K562 (cell line): ENCODE data around the gene DKC1. TPM values are rescaled to one million over a fixed set of nuclear protein-coding genes. Genes with fewer than 3 reads are reported as not detected.
A peak's percentile ranks its signal among the peaks of the same experiment; 100 is the strongest.

Experiments used
- ATAC-seq: fragments of 200-7000 bp; cut with Tn5 transposase; 3 replicates; pipeline ENCODE4 v1.9.1; 2020; ENCODE audit warnings: moderate library complexity
- BruUV-seq: library from RNA; stranded (reverse); fragments of 400-500 nt; replicated peaks from 2 replicates; lab custom pipeline; 2021; lab: Mats Ljungman, UMichigan
- CTCF ChIA-PET: fragments of 300-600 bp; formaldehyde crosslinking; extraction: SDS; loops from one replicate; lab custom pipeline; 2021; ENCODE audit warnings: low intra/inter-chr PET ratio; lab: Yijun Ruan, JAX
- POLR2A ChIA-PET: fragments of 300-600, 350-650 bp; sonication (Branson Sonifier 250); formaldehyde crosslinking; extraction: SDS; loops from one replicate; lab custom pipeline; 2021; ENCODE audit warnings: antibody characterized with exemption, inconsistent platforms; lab: Yijun Ruan, JAX
- DNase-seq, 4 experiments: peaks; one replicate each; pipeline versions ENCODE4 v3.0.0 to v3.0.0-alpha.2; 2011 to 2018; ENCODE audit warnings: low spot score in 3 of 4, mixed read lengths in 3 of 4; ENCODE audit errors: extremely low read depth in 1 of 4
- FAIRE-seq: peaks from 2 replicates; lab custom pipeline; 2011; peaks lifted over from hg19 to GRCh38; lab: Jason Lieb, UNC
- H2AFZ ChIP-seq: 2 replicates; pipeline ENCODE4 v1.6.0; 2011; ENCODE audit warnings: low read depth, low read length, control low read depth, inconsistent platforms
- H3K27ac ChIP-seq: fragments of 200-600 bp; 3 replicates; pipeline ENCODE4 v1.8.0; 2011; ENCODE audit warnings: low read depth, mild to moderate bottlenecking, control low read depth, inconsistent platforms, low read length, moderate library complexity, mixed read lengths; ENCODE audit errors: extremely low read depth
- H3K27me3 ChIP-seq, 2 experiments: fragments of 300-600 bp in 1 of 2; 2 replicates in 1 of 2; 3 replicates in 1 of 2; pipeline versions ENCODE4 v1.6.0 to v1.8.0; 2011; ENCODE audit warnings: inconsistent platforms in 2 of 2, low read length in 2 of 2, mild to moderate bottlenecking in 1 of 2, mixed read lengths in 1 of 2, moderate library complexity in 1 of 2; ENCODE audit not compliant: control insufficient read depth in 2 of 2, insufficient read depth in 2 of 2
- H3K36me3 ChIP-seq: fragments of 300-600 bp; 3 replicates; pipeline ENCODE4 v1.8.0; 2011; ENCODE audit warnings: mild to moderate bottlenecking, low read length, inconsistent platforms; ENCODE audit not compliant: control insufficient read depth, insufficient read depth
- H3K4me1 ChIP-seq, 2 experiments: fragments of 200-600 bp in 1 of 2; replicated peaks in 1 of 2; 2 replicates in 1 of 2; 3 replicates in 1 of 2; pipeline versions ENCODE4 v1.5.1 to v1.8.0; 2011; ENCODE audit warnings: inconsistent platforms in 2 of 2, low read length in 2 of 2, mild to moderate bottlenecking in 1 of 2, mixed read lengths in 1 of 2, moderate library complexity in 1 of 2; ENCODE audit not compliant: control insufficient read depth in 2 of 2, insufficient read depth in 2 of 2
- H3K4me2 ChIP-seq: 2 replicates; pipeline ENCODE4 v1.6.1; 2011; ENCODE audit warnings: low read length, control low read depth, inconsistent platforms, mixed read lengths; ENCODE audit not compliant: insufficient read depth
- H3K4me3 ChIP-seq: fragments of 200-600 bp; sonication (generic), shearing (Covaris generic); 2 replicates; pipeline ENCODE4 v1.5.1; 2016; ENCODE audit warnings: control low read depth, inconsistent platforms
- H3K79me2 ChIP-seq: fragments of 200-600 bp; 3 replicates; pipeline ENCODE4 v1.8.0; 2011; ENCODE audit warnings: low read length, inconsistent platforms; ENCODE audit not compliant: control insufficient read depth, insufficient read depth
- H3K9ac ChIP-seq, 2 experiments: 2 replicates each; pipeline versions ENCODE4 v1.6.0 to v1.6.1; 2011; ENCODE audit warnings: low read depth in 2 of 2, low read length in 2 of 2, control low read depth in 1 of 2, inconsistent platforms in 1 of 2, mild to moderate bottlenecking in 1 of 2, mixed read lengths in 1 of 2; ENCODE audit not compliant: insufficient read depth in 1 of 2
- H3K9me1 ChIP-seq: one replicate; pipeline ENCODE4 v1.6.0; 2011; ENCODE audit warnings: inconsistent platforms, mild to moderate bottlenecking, low read length, moderate library complexity; ENCODE audit not compliant: control insufficient read depth, insufficient read depth
- H3K9me3 ChIP-seq: replicated peaks from 2 replicates; pipeline ENCODE4 v1.5.1; 2011; ENCODE audit warnings: low read depth, low read length, inconsistent platforms; ENCODE audit not compliant: control insufficient read depth, insufficient read depth
- H4K20me1 ChIP-seq: replicated peaks from 2 replicates; pipeline ENCODE4 v1.6.1; 2011; ENCODE audit warnings: low read length, inconsistent platforms, mixed read lengths; ENCODE audit not compliant: control insufficient read depth, insufficient read depth
- HDAC2 ChIP-seq: fragments of 450-650 bp; IDR thresholded peaks from 2 replicates; pipeline ENCODE4 v1.6.1; 2016; ENCODE audit warnings: mild to moderate bottlenecking
- HDAC6 ChIP-seq: IDR thresholded peaks from 2 replicates; pipeline ENCODE4 v1.6.1; 2012; ENCODE audit warnings: low read depth, mild to moderate bottlenecking, control low read depth, inconsistent platforms, low read length, moderate library complexity
- HNRNPK ChIP-seq: fragments of 200-400 bp; formaldehyde crosslinking; IDR thresholded peaks from one replicate; pipeline ENCODE4 v1.6.1; 2018; ENCODE audit warnings: mild to moderate bottlenecking, low read depth, low read length; ENCODE audit not compliant: poor library complexity, severe bottlenecking
- HNRNPLL ChIP-seq: fragments of 200-400 bp; formaldehyde crosslinking; IDR thresholded peaks from 2 replicates; pipeline ENCODE4 v1.6.1; 2017; ENCODE audit warnings: low read length, low read depth, mild to moderate bottlenecking; ENCODE audit not compliant: poor library complexity, severe bottlenecking
- NFE2 ChIP-seq: IDR thresholded peaks from 2 replicates; pipeline ENCODE4 v1.6.1; 2014; ENCODE audit warnings: antibody characterized with exemption, low read depth
- RBM22 ChIP-seq: fragments of 200-400 bp; formaldehyde crosslinking; IDR thresholded peaks from 2 replicates; pipeline ENCODE4 v1.6.1; 2018; ENCODE audit warnings: low read length, low read depth; ENCODE audit not compliant: poor library complexity, severe bottlenecking
- SRF ChIP-seq, 2 experiments: fragments of 250-450, 450-650 bp in 1 of 2; sonication (Bioruptor Pico) in 1 of 2; sonication (generic) in 1 of 2; formaldehyde crosslinking; IDR thresholded peaks; 2 replicates each; pipeline versions ENCODE4 v1.5.0 to v1.5.1; 2020 to 2022; ENCODE audit warnings: mild to moderate bottlenecking in 1 of 2, missing genetic modification reagents in 1 of 2
- TEAD4 ChIP-seq, 2 experiments: sonication (generic) in 1 of 2; formaldehyde crosslinking in 1 of 2; IDR thresholded peaks; 2 replicates each; pipeline versions ENCODE4 v1.6.1 to v1.8.0; 2012 to 2022; ENCODE audit warnings: borderline replicate concordance in 1 of 2, inconsistent platforms in 1 of 2, low read length in 1 of 2, mild to moderate bottlenecking in 1 of 2, missing genetic modification reagents in 1 of 2
- ZNF395 ChIP-seq: fragments of 200-800 bp; sonication (Bioruptor generic); IDR thresholded peaks from 2 replicates; pipeline ENCODE4 v1.6.1; 2017; ENCODE audit warnings: missing genetic modification characterization, missing compliant biosample characterization
- ZNF561 ChIP-seq: fragments of 450-650 bp; formaldehyde crosslinking; conservative IDR thresholded peaks from 2 replicates; pipeline ENCODE4 v1.4.0; 2020; ENCODE audit warnings: mild to moderate bottlenecking, moderate library complexity
- ZNF830 ChIP-seq: fragments of 250-450 bp; sonication (Bioruptor Pico); IDR thresholded peaks from 2 replicates; pipeline ENCODE4 v1.5.0; 2021; ENCODE audit warnings: mild to moderate bottlenecking
- WGBS: fragments of 100-300 bp; shearing (Covaris generic); methylation state at CpG from one replicate; pipeline ENCODE4 v1.1.6; 2016; ENCODE audit warnings: low coverage, mixed read lengths; ENCODE audit not compliant: insufficient coverage; ENCODE audit errors: missing lambda C conversion rate; 5-methylcytosine and 5-hydroxymethylcytosine counted together
- in situ Hi-C: fragments of 300-500 bp; cut with MboI; formaldehyde crosslinking; loops from 4 replicates; pipeline ENCODE4 v1.15.0; 2018; ENCODE audit warnings: inconsistent platforms, mixed read lengths
- intact Hi-C: fragments of 100-400 bp; cut with micrococcal nuclease; formaldehyde crosslinking; loops from 2 replicates; pipeline ENCODE4 v1.14.2; 2022
- polyA plus RNA-seq, 8 experiments: library from polyadenylated mRNA; depleted of rRNA in 4 of 8; stranded (reverse) in 5 of 8; unstranded in 3 of 8; fragments of >200 nt; fragmentation: Nextera tagmentation in 2 of 8; fragmentation: Illumina TruSeq in 1 of 8; extraction: Ambion mirVana in 2 of 8; extraction: Trizol in 1 of 8; gene quantifications; 2 replicates each; pipeline versions ENCODE4 v1.2.1 to v1.2.3, GENCODE V29; 2011 to 2014; ENCODE audit warnings: inconsistent platforms in 1 of 8, missing spikeins in 1 of 8
- total RNA-seq, 7 experiments: library from RNA; depleted of rRNA in 6 of 7; stranded (reverse); fragments of >200 nt in 6 of 7; fragmentation: Illumina TruSeq in 2 of 7; extraction: Trizol in 2 of 7; gene quantifications; 2 replicates each; pipeline versions ENCODE4 v1.2.1 to v1.2.3, GENCODE V29; 2011 to 2021; ENCODE audit warnings: low replicate concordance in 1 of 7
- TF ChIP-seq, protein P1 (sequence below): fragments of 450-650 bp; IDR thresholded peaks from 2 replicates; pipeline ENCODE4 v1.6.1; 2017; ENCODE audit warnings: antibody characterized with exemption
- TF ChIP-seq, protein P2 (sequence below): conservative IDR thresholded peaks from 2 replicates; pipeline ENCODE4 v1.6.1; 2011; ENCODE audit warnings: low read depth, mild to moderate bottlenecking, low read length; ENCODE audit not compliant: control insufficient read depth
- TF ChIP-seq, protein P3 (sequence below): fragments of 250-450 bp; sonication (Bioruptor Pico); IDR thresholded peaks from 2 replicates; pipeline ENCODE4 v1.8.0; 2021; ENCODE audit warnings: borderline replicate concordance, mild to moderate bottlenecking, moderate library complexity; ENCODE audit not compliant: poor library complexity, severe bottlenecking

The DKC1 gene
- total and polyA plus RNA-seq, 9 of the 15 experiments (the other 6 are each of a cell fraction or from before 2014, with no cell fraction given), result 205 to 313 (median 219) TPM

GRCh38 chrX:154791939-154792338 lies 29.3 kb downstream of the DKC1 start:
- H3K4me2 ChIP-seq, result no peak overlapping the region
- no peaks in the 10 kb centered on the region for H3K9me3 ChIP-seq
- TF ChIP-seq SRF (CRISPR knock-in tag; IDR thresholded peaks at IDR 0.05) (no peak), TEAD4 (IDR thresholded peaks at IDR 0.05; ENCODE audit: low read length) (no peak), TEAD4 (CRISPR knock-in tag; IDR thresholded peaks at IDR 0.05; ENCODE audit: borderline replicate concordance) (no peak), ZNF561 (no peak), RBM22 (no peak), ZNF830 (CRISPR knock-in tag) (no peak), HDAC2 (no peak), NFE2 (no peak), ZNF395 (CRISPR knock-in tag) (no peak), HNRNPLL (no peak), HDAC6 (no peak), HNRNPK (no peak)
- TF ChIP-seq, protein P1, sequence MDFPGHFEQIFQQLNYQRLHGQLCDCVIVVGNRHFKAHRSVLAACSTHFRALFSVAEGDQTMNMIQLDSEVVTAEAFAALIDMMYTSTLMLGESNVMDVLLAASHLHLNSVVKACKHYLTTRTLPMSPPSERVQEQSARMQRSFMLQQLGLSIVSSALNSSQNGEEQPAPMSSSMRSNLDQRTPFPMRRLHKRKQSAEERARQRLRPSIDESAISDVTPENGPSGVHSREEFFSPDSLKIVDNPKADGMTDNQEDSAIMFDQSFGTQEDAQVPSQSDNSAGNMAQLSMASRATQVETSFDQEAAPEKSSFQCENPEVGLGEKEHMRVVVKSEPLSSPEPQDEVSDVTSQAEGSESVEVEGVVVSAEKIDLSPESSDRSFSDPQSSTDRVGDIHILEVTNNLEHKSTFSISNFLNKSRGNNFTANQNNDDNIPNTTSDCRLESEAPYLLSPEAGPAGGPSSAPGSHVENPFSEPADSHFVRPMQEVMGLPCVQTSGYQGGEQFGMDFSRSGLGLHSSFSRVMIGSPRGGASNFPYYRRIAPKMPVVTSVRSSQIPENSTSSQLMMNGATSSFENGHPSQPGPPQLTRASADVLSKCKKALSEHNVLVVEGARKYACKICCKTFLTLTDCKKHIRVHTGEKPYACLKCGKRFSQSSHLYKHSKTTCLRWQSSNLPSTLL, result no peak
- TF ChIP-seq, protein P2, sequence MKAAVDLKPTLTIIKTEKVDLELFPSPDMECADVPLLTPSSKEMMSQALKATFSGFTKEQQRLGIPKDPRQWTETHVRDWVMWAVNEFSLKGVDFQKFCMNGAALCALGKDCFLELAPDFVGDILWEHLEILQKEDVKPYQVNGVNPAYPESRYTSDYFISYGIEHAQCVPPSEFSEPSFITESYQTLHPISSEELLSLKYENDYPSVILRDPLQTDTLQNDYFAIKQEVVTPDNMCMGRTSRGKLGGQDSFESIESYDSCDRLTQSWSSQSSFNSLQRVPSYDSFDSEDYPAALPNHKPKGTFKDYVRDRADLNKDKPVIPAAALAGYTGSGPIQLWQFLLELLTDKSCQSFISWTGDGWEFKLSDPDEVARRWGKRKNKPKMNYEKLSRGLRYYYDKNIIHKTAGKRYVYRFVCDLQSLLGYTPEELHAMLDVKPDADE, result no peak
- TF ChIP-seq, protein P3, sequence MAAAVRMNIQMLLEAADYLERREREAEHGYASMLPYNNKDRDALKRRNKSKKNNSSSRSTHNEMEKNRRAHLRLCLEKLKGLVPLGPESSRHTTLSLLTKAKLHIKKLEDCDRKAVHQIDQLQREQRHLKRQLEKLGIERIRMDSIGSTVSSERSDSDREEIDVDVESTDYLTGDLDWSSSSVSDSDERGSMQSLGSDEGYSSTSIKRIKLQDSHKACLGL (CRISPR knock-in tag), result no peak
- no peaks in the 10 kb centered on the region for H3K27me3 ChIP-seq
- H3K9ac ChIP-seq, result no peak overlapping the region
- CTCF ChIA-PET, result no interaction called here
- intact Hi-C loops (no loop called here), in situ Hi-C loops (no loop called here)
- H3K4me1 ChIP-seq, result peaks cover 16 to 40% of the 10 kb centered on the region in 2 experiments; a peak in 4 of 5 replicates
- peaks cover 90% of the 10 kb centered on the region for H3K36me3 ChIP-seq
- DNase-seq (peak in 1 of 4 experiments; percentile 41), FAIRE-seq (no peak), ATAC-seq (no peak)
- WGBS, result 77% methylated on average over 8 of the region's 8 CpGs
- H3K27ac ChIP-seq, result peak overlapping the region; percentile 12; the same call in 2 of the 3 replicates
- peaks cover 4% of the 10 kb centered on the region for H3K9me1 ChIP-seq
- H3K79me2 ChIP-seq, result peaks cover 99% of the 10 kb centered on the region
- H4K20me1 ChIP-seq, result peaks cover 5% of the 10 kb centered on the region; the same call in 1 of the 2 replicates
- no peak overlapping the region for H2AFZ ChIP-seq
- POLR2A ChIA-PET, result interaction anchor here (1.8 to 3.4 kb wide), 3 partner anchors 10 to 16 kb away, joined by 5 to 14 read pairs (median 12); no protein-coding TSS in a partner anchor
- no peak overlapping the region for H3K4me3 ChIP-seq
- BruUV-seq, result no TSS peak
